ENCODE results near the gene PSMB5. TPM values are rescaled to one million over a fixed set of nuclear protein-coding genes. Genes with fewer than 3 reads are reported as not detected.

Gene PSMB5
- total RNA-seq, 2 experiments from 2014 or later: 20.1 to 24.5 TPM

GRCh38 chr14:23063601-23064000, 28.9 kb upstream of the PSMB5 start:
- Histone ChIP-seq H3K27me3 (ENCODE audit: control insufficient read depth in 1 of 2, insufficient read depth in 2 of 2, low read length in 2 of 2) (no peaks in the 10 kb centered on the region), H3K9me3 (ENCODE audit: control insufficient read depth in 1 of 2, insufficient read depth in 1 of 2, low read length in 2 of 2) (no peaks in the 10 kb centered on the region), H3K4me1 (ENCODE audit: insufficient read depth, low read length) (peaks cover 8% of the 10 kb centered on the region), H3K27ac (ENCODE audit: low read depth in 1 of 2, low read length in 2 of 2) (no peak overlapping the region), H3K4me3 (ENCODE audit: low read length) (no peak overlapping the region), H3K36me3 (ENCODE audit: insufficient read depth, low read length) (peaks cover 90% of the 10 kb centered on the region)
- DNase-seq: no peak
- Mint-ChIP-seq H3K36me3 (ENCODE audit: low read depth) (peaks cover 82% of the 10 kb centered on the region), H3K27me3 (no peaks in the 10 kb centered on the region), H3K27ac (no peak overlapping the region), H3K4me1 (ENCODE audit: low read depth) (peaks cover 9% of the 10 kb centered on the region), H3K9me3 (no peaks in the 10 kb centered on the region), H3K4me3 (no peak overlapping the region)
- CTCF ChIA-PET: interaction anchor here (1.6 to 2.7 kb wide), 2 partner anchors 13 to 77 kb away, joined by 5 to 9 read pairs; no protein-coding TSS in a partner anchor
- ATAC-seq (ENCODE audit: poor library complexity): no peak
- POLR2A ChIA-PET: no interaction called here
- no peak for TF ChIP-seq CTCF (IDR thresholded peaks at IDR 0.05)
- intact Hi-C loops (cut with DNase I, micrococcal nuclease): no loop called here

GRCh38 chr14:23062002-23062401, 27.3 kb upstream of the PSMB5 start:
- Mint-ChIP-seq H3K9me3 (no peaks in the 10 kb centered on the region), H3K4me1 (ENCODE audit: low read depth) (peaks cover 11% of the 10 kb centered on the region), H3K27ac (no peak overlapping the region), H3K27me3 (no peaks in the 10 kb centered on the region), H3K4me3 (no peak overlapping the region), H3K36me3 (ENCODE audit: low read depth) (peaks cover 85% of the 10 kb centered on the region)
- POLR2A ChIA-PET: interaction anchor here (0.9 kb wide), 2 partner anchors 9 to 105 kb away, joined by 3 read pairs; partner anchors contain the start of gene HAUS4
- intact Hi-C loops (cut with DNase I, micrococcal nuclease): no loop called here
- Histone ChIP-seq H3K4me1 (ENCODE audit: insufficient read depth, low read length) (peaks cover 10% of the 10 kb centered on the region), H3K9me3 (ENCODE audit: control insufficient read depth in 1 of 2, insufficient read depth in 1 of 2, low read length in 2 of 2) (no peaks in the 10 kb centered on the region), H3K27ac (ENCODE audit: low read depth in 1 of 2, low read length in 2 of 2) (no peak overlapping the region), H3K27me3 (ENCODE audit: control insufficient read depth in 1 of 2, insufficient read depth in 2 of 2, low read length in 2 of 2) (no peaks in the 10 kb centered on the region), H3K4me3 (ENCODE audit: low read length) (no peak overlapping the region), H3K36me3 (ENCODE audit: insufficient read depth, low read length) (peaks cover 76% of the 10 kb centered on the region)
- CTCF ChIA-PET: interaction anchor here (0.7 to 2.7 kb wide), 4 partner anchors 15 to 492 kb away, joined by 3 to 9 read pairs (median 4); no protein-coding TSS in a partner anchor
- ATAC-seq (ENCODE audit: poor library complexity): no peak
- no peak for TF ChIP-seq CTCF (IDR thresholded peaks at IDR 0.05)
- no peak for DNase-seq

GRCh38 chr14:23060536-23061260, 26.0 kb upstream of the PSMB5 start:
- H3K27me3 ChIP-seq (ENCODE audit: control insufficient read depth in 1 of 2, insufficient read depth in 2 of 2, low read length in 2 of 2): no peaks in the 10 kb centered on the region
- peaks cover 23% of the 10 kb centered on the region for H3K4me1 ChIP-seq (ENCODE audit: insufficient read depth, low read length)
- H3K4me3 ChIP-seq (ENCODE audit: low read length): no peak overlapping the region
- H3K9me3 Mint-ChIP-seq: no peaks in the 10 kb centered on the region
- TF ChIP-seq CTCF (IDR thresholded peaks at IDR 0.05): no peak
- CTCF ChIA-PET: interaction anchor here (1.0 to 4.8 kb wide), 4 partner anchors 8 to 74 kb away, joined by 4 to 136 read pairs (median 8); no protein-coding TSS in a partner anchor
- POLR2A ChIA-PET: interaction anchor here (0.9 to 1.4 kb wide), 2 partner anchors 11 to 74 kb away, joined by 3 to 6 read pairs; no protein-coding TSS in a partner anchor
- intact Hi-C loops (cut with DNase I, micrococcal nuclease): no loop called here
- H3K36me3 ChIP-seq (ENCODE audit: insufficient read depth, low read length): peaks cover 63% of the 10 kb centered on the region
- no peak for DNase-seq
- H3K4me1 Mint-ChIP-seq (ENCODE audit: low read depth): peaks cover 20% of the 10 kb centered on the region
- H3K36me3 Mint-ChIP-seq (ENCODE audit: low read depth): peaks cover 81% of the 10 kb centered on the region
- H3K27ac ChIP-seq (ENCODE audit: low read depth in 1 of 2, low read length in 2 of 2): peak overlapping the region in 1 of 2 donors; percentile 26
- ATAC-seq (ENCODE audit: poor library complexity): no peak
- no peak overlapping the region for H3K4me3 Mint-ChIP-seq
- no peaks in the 10 kb centered on the region for H3K27me3 Mint-ChIP-seq
- H3K27ac Mint-ChIP-seq: no peak overlapping the region
- no peaks in the 10 kb centered on the region for H3K9me3 ChIP-seq (ENCODE audit: control insufficient read depth in 1 of 2, insufficient read depth in 1 of 2, low read length in 2 of 2)

Measured in CD4-positive, alpha-beta T cell (primary cell).